Spleen (tissue), 11 donors: ENCODE measurements around the gene ZNF92. TPM values are rescaled to one million over a fixed set of nuclear protein-coding genes. Genes with fewer than 3 reads are reported as not detected.
"Not testable (repeated sequence)": the region's sequence is repeated elsewhere in the genome, so short reads cannot be mapped to it uniquely, and the experiment has no call there.

Experiments
- DNase-seq: peaks from one replicate; pipeline ENCODE4 v3.0.0-alpha.2; 2020
- H3K27ac ChIP-seq, 8 donors: fragments of 200-600 bp; sonication (generic) in 7 of 8; 1 replicate in 4 of 8; 2 replicates in 4 of 8; pipeline versions ENCODE4 v1.5.0 to v1.8.0; 2016 to 2021; ENCODE audit warnings: inconsistent platforms in 4 of 8, mild to moderate bottlenecking in 4 of 8, moderate library complexity in 1 of 8
- H3K27me3 ChIP-seq, 7 donors: fragments of 200-600 bp; sonication (generic) in 6 of 7; replicated peaks in 1 of 7; 1 replicate in 4 of 7; 2 replicates in 3 of 7; pipeline versions ENCODE4 v1.5.0 to v1.8.0; 2016 to 2021; ENCODE audit warnings: inconsistent platforms in 3 of 7, mild to moderate bottlenecking in 1 of 7
- H3K36me3 ChIP-seq, 6 donors: fragments of 200-600 bp; sonication (generic) in 5 of 6; 1 replicate in 4 of 6; 2 replicates in 2 of 6; pipeline versions ENCODE4 v1.5.0 to v1.8.0; 2016 to 2021; ENCODE audit warnings: inconsistent platforms in 2 of 6
- H3K4me1 ChIP-seq, 6 donors: fragments of 200-600 bp; sonication (generic) in 5 of 6; 1 replicate in 3 of 6; 2 replicates in 3 of 6; pipeline versions ENCODE4 v1.5.0 to v1.8.0; 2016 to 2021; ENCODE audit warnings: inconsistent platforms in 3 of 6
- H3K4me3 ChIP-seq, 8 donors: fragments of 200-600 bp; sonication (generic) in 7 of 8; 1 replicate in 4 of 8; 2 replicates in 4 of 8; pipeline versions ENCODE4 v1.5.0 to v1.8.0; 2016 to 2021; ENCODE audit warnings: inconsistent platforms in 4 of 8, mild to moderate bottlenecking in 4 of 8, moderate library complexity in 2 of 8
- H3K9me3 ChIP-seq, 8 donors: fragments of 200-600 bp; sonication (generic) in 7 of 8; 1 replicate in 4 of 8; 2 replicates in 4 of 8; pipeline versions ENCODE4 v1.5.0 to v1.8.0; 2016 to 2021; ENCODE audit warnings: inconsistent platforms in 4 of 8
- POLR2A ChIP-seq, 3 donors: fragments of 450-650 bp; IDR thresholded peaks; one replicate each; pipeline ENCODE4 v1.5.1; 2017; ENCODE audit warnings: antibody characterized with exemption in 3 of 3, mild to moderate bottlenecking in 1 of 3
- POLR2AphosphoS5 ChIP-seq, 3 donors: sonication (generic); formaldehyde crosslinking; IDR thresholded peaks; one replicate each; pipeline ENCODE4 v1.5.1; 2017; ENCODE audit warnings: antibody characterized with exemption in 3 of 3
- WGBS, 5 donors: extraction: QIAGEN DNeasy Blood & Tissue Kit in 3 of 5; methylation state at CpG; one replicate each; pipeline versions ENCODE4 v1.1.5 to v1.1.7; 2013 to 2018; 5-methylcytosine and 5-hydroxymethylcytosine counted together
- intact Hi-C: fragments of 100-400 bp; cut with DNase I; formaldehyde crosslinking; loops from one replicate; pipeline ENCODE4 v1.15.0; 2023; ENCODE audit warnings: low total_unique reads
- polyA plus RNA-seq, 3 donors: library from polyadenylated mRNA; stranded (reverse); fragments of 200-250 nt; gene quantifications; one replicate each; pipeline ENCODE4 v1.2.1, GENCODE V29; 2013
- total RNA-seq, 7 donors: library from RNA; depleted of rRNA in 3 of 7; stranded (reverse); fragments of >200 nt in 3 of 7; fragmentation: NEBNext Ultra II Directional in 4 of 7; extraction: Animal tissue kit (Norgen Biotek cat#: 25700) in 4 of 7; gene quantifications; one replicate each; pipeline versions ENCODE4 v1.1.0 to v1.2.1, GENCODE V29; 2016 to 2021
- TF ChIP-seq, protein P1 (sequence below), 11 experiments: fragments of 200-600 bp in 7 of 11; fragments of 450-650 bp in 4 of 11; sonication (generic) in 4 of 11; IDR thresholded peaks in 8 of 11; conservative IDR thresholded peaks in 3 of 11; 1 replicate in 7 of 11; 2 replicates in 4 of 11; pipeline versions ENCODE4 v1.4.0 to v1.8.0; 2016 to 2021; ENCODE audit warnings: antibody characterized with exemption in 11 of 11, inconsistent platforms in 4 of 11, mild to moderate bottlenecking in 1 of 11
- donor health status: healthy with polysubstance abuse.
- donor health status: DM: no; HTN: no; CAD: no; lungs with moderate emphysema.
- donor health status: DM: no; HTN: no; CAD: no.
- donor health status: Bipolar disorder and iron deficiency.
- donor health status: healthy.
- donor health status: DM: no; HTN: no; CAD: no.
- donor health status: DM: yes; HTN: yes; CAD: no.

ZNF92 gene
- total and polyA plus RNA-seq, 10 donors = 6.6 to 23.0 (median 14.1) TPM

DNA sequence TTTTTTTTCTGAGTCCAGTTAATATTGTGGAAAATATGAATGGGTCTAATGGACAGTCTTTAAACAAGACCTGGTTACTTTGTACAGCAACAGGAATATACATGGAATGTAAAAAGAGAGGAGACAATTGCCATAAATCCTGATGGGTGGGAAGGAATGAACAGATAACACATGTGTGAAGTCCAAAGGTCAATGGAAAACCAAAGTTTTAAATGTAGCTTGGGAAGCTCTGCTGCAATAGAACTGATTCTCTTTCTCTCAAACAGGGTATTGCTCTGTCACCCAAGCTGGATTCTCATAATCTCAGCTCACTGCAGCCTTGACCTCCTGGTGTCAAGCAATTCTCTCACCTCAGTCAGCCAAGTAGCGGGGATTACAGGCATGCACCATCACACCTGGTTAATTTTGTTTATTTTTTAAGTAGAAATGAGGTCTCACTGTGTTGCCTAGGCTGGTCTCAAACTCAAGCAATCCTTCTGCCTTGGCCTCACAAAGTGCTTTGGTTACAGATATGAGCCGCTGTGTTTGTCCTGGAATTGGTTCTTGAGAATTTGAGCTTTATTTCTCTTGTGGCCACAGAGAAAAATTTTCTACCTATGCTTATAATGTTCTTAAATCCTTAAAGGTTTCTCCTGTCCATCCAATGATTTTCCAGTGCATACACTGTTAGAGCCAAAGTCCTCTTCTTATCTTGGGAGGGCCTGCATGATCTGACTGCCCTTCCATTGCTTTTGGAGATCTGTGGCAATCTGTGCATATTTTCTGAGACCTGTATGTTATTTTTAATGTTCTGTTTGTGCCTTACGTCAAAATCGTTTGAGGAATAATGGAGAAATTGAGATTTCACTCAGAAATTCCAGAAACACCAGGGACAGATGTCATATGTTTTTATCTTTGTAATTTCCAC lies 30.7 kb upstream of the ZNF92 start:
- DNase-seq = no peak
- H3K27ac ChIP-seq = no peak overlapping the region
- intact Hi-C loops = no loop called here
- no peaks in the 10 kb centered on the region for H3K36me3 ChIP-seq
- H3K27me3 ChIP-seq = no peaks in the 10 kb centered on the region
- H3K9me3 ChIP-seq = peaks cover 0 to 14% (median 1%) of the 10 kb centered on the region in 8 donors
- no peak for TF ChIP-seq POLR2AphosphoS5 (IDR thresholded peaks at IDR 0.05)
- no peak for TF ChIP-seq POLR2A (IDR thresholded peaks at IDR 0.05)
- TF ChIP-seq, protein P1, sequence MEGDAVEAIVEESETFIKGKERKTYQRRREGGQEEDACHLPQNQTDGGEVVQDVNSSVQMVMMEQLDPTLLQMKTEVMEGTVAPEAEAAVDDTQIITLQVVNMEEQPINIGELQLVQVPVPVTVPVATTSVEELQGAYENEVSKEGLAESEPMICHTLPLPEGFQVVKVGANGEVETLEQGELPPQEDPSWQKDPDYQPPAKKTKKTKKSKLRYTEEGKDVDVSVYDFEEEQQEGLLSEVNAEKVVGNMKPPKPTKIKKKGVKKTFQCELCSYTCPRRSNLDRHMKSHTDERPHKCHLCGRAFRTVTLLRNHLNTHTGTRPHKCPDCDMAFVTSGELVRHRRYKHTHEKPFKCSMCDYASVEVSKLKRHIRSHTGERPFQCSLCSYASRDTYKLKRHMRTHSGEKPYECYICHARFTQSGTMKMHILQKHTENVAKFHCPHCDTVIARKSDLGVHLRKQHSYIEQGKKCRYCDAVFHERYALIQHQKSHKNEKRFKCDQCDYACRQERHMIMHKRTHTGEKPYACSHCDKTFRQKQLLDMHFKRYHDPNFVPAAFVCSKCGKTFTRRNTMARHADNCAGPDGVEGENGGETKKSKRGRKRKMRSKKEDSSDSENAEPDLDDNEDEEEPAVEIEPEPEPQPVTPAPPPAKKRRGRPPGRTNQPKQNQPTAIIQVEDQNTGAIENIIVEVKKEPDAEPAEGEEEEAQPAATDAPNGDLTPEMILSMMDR (IDR thresholded peaks at IDR 0.05 in 8 of 11, conservative IDR thresholded peaks at IDR 0.05 in 3 of 11) = no peak
- no peaks in the 10 kb centered on the region for H3K4me1 ChIP-seq
- H3K4me3 ChIP-seq = no peak overlapping the region
- WGBS, 5 donors = 86 to 94% (median 92%) methylated on average over 4 of the region's 4 CpGs

GRCh38 chr7:65344541-65344940 lies 29.1 kb upstream of the ZNF92 start:
- DNase-seq, H3K27me3 ChIP-seq, intact Hi-C loops, H3K36me3 ChIP-seq, H3K4me3 ChIP-seq, H3K4me1 ChIP-seq, H3K27ac ChIP-seq: not testable (repeated sequence)
- WGBS, 5 donors = 90 to 93% (median 91%) methylated on average over 4 of the region's 4 CpGs
- peaks cover 0 to 14% (median 1%) of the 10 kb centered on the region in 8 donors for H3K9me3 ChIP-seq

DNA sequence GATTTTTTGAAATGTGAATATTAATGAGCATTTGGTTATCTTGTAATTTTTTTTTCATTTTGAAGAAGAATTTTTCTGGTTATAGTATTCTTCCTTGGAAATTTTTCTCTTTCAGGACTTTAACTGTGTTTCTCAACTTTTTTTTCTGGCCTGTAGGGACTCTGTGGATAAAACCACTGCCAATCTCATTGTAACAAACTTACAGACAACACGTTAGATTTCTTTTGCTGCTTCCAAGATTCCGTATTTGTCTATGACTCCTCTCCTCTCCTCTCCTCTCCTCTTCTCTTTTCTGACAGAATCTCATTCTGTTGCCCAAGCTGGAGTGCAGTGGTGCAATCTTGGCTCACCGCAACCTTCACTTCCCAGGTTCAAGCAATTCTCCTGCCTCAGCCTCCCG lies 19.4 kb upstream of the ZNF92 start:
- WGBS, 5 donors = 91 to 98% (median 93%) methylated on average over 4 of the region's 4 CpGs
- H3K4me1 ChIP-seq = no peaks in the 10 kb centered on the region

DNA sequence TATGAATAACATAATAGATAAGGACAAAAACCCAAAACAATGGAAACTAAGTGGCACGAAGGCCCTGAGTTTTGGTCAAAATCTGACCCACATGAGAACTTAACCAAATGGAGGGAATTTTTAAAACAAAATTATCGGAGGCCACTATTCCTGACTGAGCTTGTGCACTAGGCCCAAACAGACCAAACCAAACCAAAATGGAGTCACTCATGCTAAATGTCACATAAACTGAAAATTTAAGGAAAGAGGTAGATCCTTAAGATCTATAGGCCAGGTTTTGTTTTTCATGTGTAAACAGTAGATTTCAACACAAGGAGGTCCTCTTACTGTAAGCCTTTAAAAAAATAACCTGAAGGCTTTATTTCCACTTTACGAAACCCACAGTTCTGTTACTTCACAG lies 3.8 kb upstream of the ZNF92 start:
- 91 to 97% (median 94%) methylated on average over 3 of the region's 3 CpGs for whole genome bisulfite sequencing, 5 donors
- intact Hi-C loops = no loop called here
- no peak for DNase-seq
- Histone ChIP-seq H3K9me3 (no peaks in the 10 kb centered on the region), H3K36me3 (no peaks in the 10 kb centered on the region), H3K4me1 (peaks cover 4 to 17% (median 12%) of the 10 kb centered on the region in 6 donors), H3K4me3 (no peak overlapping the region), H3K27me3 (no peaks in the 10 kb centered on the region), H3K27ac (no peak overlapping the region)
- no peak for TF ChIP-seq POLR2AphosphoS5 (IDR thresholded peaks at IDR 0.05)
- no peak for TF ChIP-seq POLR2A (IDR thresholded peaks at IDR 0.05)
- TF ChIP-seq, protein P1 (IDR thresholded peaks at IDR 0.05 in 8 of 11, conservative IDR thresholded peaks at IDR 0.05 in 3 of 11) = no peak

More for the DNA sequence above, 19.4 kb upstream of the ZNF92 start:
- no peaks in the 10 kb centered on the region for H3K9me3 ChIP-seq
- no peak overlapping the region for H3K4me3 ChIP-seq
- DNase-seq = no peak
- H3K27me3 ChIP-seq = peaks cover 0 to 3% (median 0%) of the 10 kb centered on the region in 7 donors
- intact Hi-C loops = no loop called here
- no peaks in the 10 kb centered on the region for H3K36me3 ChIP-seq
- H3K27ac ChIP-seq = no peak overlapping the region
- TF ChIP-seq POLR2AphosphoS5 (IDR thresholded peaks at IDR 0.05) (no peak), POLR2A (IDR thresholded peaks at IDR 0.05) (no peak)
- TF ChIP-seq, protein P1 (IDR thresholded peaks at IDR 0.05 in 8 of 11, conservative IDR thresholded peaks at IDR 0.05 in 3 of 11) = no peak
